ENCODE data around the gene HPS4.

DNA sequence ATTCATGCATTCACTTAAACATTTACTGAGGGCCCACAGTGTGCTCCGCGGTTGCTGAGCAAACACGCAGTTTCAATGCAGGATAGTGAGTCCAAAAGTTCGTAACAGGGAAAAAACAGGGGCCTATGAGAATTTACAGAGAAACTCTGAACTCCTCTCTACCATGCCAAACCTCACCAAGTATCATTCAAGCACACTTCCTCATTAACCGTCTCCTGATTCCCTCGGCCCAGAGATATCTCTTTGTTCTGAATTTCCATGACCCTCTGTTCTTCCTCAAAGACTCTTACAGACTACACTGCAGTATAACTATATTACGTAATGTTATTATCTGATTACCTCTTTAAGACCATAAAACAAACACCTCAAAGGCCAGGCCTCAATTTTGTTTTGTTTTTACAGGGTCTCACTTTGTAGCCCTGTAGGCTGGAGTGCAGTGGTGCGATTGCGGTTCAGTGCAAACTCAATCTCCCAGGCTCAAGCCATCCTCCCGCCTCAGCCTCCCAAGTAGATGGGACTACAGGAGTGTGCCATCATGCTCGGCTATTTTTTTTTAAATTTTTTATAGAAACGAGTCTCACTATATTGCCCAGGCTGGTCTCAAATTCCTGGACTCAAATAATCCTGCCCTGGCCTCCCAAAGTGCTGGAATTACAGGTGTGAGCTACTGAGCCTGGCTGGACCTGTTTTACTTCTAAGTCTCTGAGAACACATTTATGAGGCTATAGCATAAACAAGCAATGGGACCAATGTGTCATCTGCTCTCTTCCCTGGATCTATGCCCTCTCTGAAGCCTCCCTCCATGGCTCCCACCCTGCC is 3.6 kb downstream of the HPS4 start:
- TF ChIP-seq EZH2phosphoT487 (IDR thresholded peaks at IDR 0.05; ENCODE audit: insufficient read depth, low read depth) (no peak), EZH2 (IDR thresholded peaks at IDR 0.05; ENCODE audit: insufficient read depth, poor library complexity, severe bottlenecking) (no peak)
